ENCODE data around the gene DSG3. TPM values are rescaled to one million over a fixed set of nuclear protein-coding genes. Genes with fewer than 3 reads are reported as not detected.

The DSG3 gene
- total RNA-seq, 1 experiment from 2014 or later: 0.04 TPM

DNA sequence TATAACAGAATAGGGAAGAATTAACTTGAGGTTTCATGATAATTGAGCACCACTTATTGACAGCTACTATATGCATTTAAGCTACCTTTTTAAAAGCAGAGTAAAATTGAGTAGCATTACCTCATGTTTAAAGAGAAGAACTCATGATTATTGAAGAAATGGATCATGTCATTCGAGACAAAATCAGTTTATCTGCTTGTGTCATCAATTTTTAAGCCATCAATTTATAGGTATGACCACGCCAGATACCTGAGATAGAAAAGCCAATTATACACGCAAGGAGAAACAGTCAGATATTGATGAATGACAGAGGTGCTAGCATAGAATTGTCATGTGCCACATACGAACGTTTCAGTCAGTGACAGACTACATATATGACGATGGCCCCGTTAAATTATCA, 78.8 kb downstream of the DSG3 start:
- Histone ChIP-seq H4K20me1 (ENCODE audit: control insufficient read depth, insufficient read depth, insufficient read length) (no peaks in the 10 kb centered on the region), H3K14ac (ENCODE audit: insufficient read depth, low read length) (no peak overlapping the region), H3K4me2 (ENCODE audit: insufficient read depth, insufficient read length, low read length) (no peak overlapping the region), H3K27ac (ENCODE audit: insufficient read length, low read depth, low read length) (no peak overlapping the region), H3K18ac (ENCODE audit: insufficient read length, low read depth, low read length) (no peak overlapping the region), H3K4ac (ENCODE audit: low read depth, low read length) (no peak overlapping the region), H2BK120ac (ENCODE audit: low read depth, low read length, poor library complexity, severe bottlenecking) (no peak overlapping the region), H3K79me1 (ENCODE audit: insufficient read depth, low read depth, low read length, poor library complexity, severe bottlenecking) (no peaks in the 10 kb centered on the region), H3K23ac (ENCODE audit: insufficient read length, low read depth, low read length) (no peak overlapping the region), H3K4me1 (ENCODE audit: insufficient read depth, low read length) (no peaks in the 10 kb centered on the region), H4K5ac (ENCODE audit: insufficient read length, low read depth, low read length) (no peak overlapping the region), H2AK5ac (ENCODE audit: insufficient read length, low read length) (no peak overlapping the region), H2BK5ac (ENCODE audit: insufficient read length, low read length) (no peak overlapping the region), H3K9me3 (ENCODE audit: control insufficient read depth, low read depth, low read length) (no peaks in the 10 kb centered on the region), H2AFZ (ENCODE audit: low read length) (no peak overlapping the region), H3T11ph (ENCODE audit: low read length) (no peak overlapping the region), H3K56ac (ENCODE audit: insufficient read length, low read depth, low read length) (no peak overlapping the region), H3K27me3 (ENCODE audit: insufficient read depth, low read length) (no peaks in the 10 kb centered on the region), H2BK12ac (ENCODE audit: insufficient read length, low read depth, low read length) (no peak overlapping the region), H3K79me2 (ENCODE audit: insufficient read depth, low read length) (no peaks in the 10 kb centered on the region), H3K9ac (ENCODE audit: extremely low read depth, insufficient read length, low read length) (no peak overlapping the region), H2BK15ac (ENCODE audit: low read depth, low read length) (no peak overlapping the region), H4K91ac (ENCODE audit: insufficient read length, low read depth, low read length) (no peak overlapping the region), H3K23me2 (ENCODE audit: insufficient read length, low read depth, low read length, poor library complexity, severe bottlenecking) (no peaks in the 10 kb centered on the region), H2BK20ac (ENCODE audit: low read depth, low read length, poor library complexity, severe bottlenecking) (no peak overlapping the region), H4K8ac (replicated peaks; ENCODE audit: insufficient read length, low read depth, low read length) (no peak overlapping the region)
- H3K9me3 Mint-ChIP-seq: no peaks in the 10 kb centered on the region
- H3K27me3 Mint-ChIP-seq (ENCODE audit: low read depth): no peaks in the 10 kb centered on the region
- TF ChIP-seq, protein P1, sequence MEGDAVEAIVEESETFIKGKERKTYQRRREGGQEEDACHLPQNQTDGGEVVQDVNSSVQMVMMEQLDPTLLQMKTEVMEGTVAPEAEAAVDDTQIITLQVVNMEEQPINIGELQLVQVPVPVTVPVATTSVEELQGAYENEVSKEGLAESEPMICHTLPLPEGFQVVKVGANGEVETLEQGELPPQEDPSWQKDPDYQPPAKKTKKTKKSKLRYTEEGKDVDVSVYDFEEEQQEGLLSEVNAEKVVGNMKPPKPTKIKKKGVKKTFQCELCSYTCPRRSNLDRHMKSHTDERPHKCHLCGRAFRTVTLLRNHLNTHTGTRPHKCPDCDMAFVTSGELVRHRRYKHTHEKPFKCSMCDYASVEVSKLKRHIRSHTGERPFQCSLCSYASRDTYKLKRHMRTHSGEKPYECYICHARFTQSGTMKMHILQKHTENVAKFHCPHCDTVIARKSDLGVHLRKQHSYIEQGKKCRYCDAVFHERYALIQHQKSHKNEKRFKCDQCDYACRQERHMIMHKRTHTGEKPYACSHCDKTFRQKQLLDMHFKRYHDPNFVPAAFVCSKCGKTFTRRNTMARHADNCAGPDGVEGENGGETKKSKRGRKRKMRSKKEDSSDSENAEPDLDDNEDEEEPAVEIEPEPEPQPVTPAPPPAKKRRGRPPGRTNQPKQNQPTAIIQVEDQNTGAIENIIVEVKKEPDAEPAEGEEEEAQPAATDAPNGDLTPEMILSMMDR (conservative IDR thresholded peaks at IDR 0.05): no peak
- no peaks in the 10 kb centered on the region for H3K4me1 Mint-ChIP-seq
- no peak overlapping the region for H3K4me3 Mint-ChIP-seq
- H3K36me3 Mint-ChIP-seq (ENCODE audit: insufficient read depth in 1 of 3, low read depth in 3 of 3): peaks cover 31 to 81% (median 76%) of the 10 kb centered on the region in 3 experiments
- DNase-seq: no peak
- H3K27ac Mint-ChIP-seq: no peak overlapping the region
- WGBS (ENCODE audit: extremely low coverage, insufficient read length, low lambda C conversion rate): no CpG with 5 or more reads among the region's 7 CpGs

Other genes with a start within 250 kb of the DSG3 start
- not detected in 2 replicates for gene DSG1, start 129.6 kb upstream of the DSG3 start, total RNA-seq (2021)
- gene DSG4, start 71.0 kb upstream of the DSG3 start, total RNA-seq (2021): not detected in 2 replicates
- gene DSG2, start 50.4 kb downstream of the DSG3 start, total RNA-seq (2021): 104 and 107 TPM in 2 replicates
- not detected in 2 replicates for gene TTR, start 144.1 kb downstream of the DSG3 start, total RNA-seq (2021)
- 34.0 and 34.1 TPM in 2 replicates for gene B4GALT6, start 236.8 kb downstream of the DSG3 start, total RNA-seq (2021)